HG03460 (cell line): Measurements from ENCODE around the gene SOCS2.

Experiments
- ATAC-seq: cut with Tn5 transposase; IDR thresholded peaks from one replicate; pipeline ENCODE4 v1.9.1; 2021; ENCODE audit not compliant: unreplicated experiment

Gene SOCS2

GRCh38 chr12:93565760-93566159 is 6.7 kb upstream of the SOCS2 start:
- no peak for ATAC-seq

- ATAC-seq = no peak
These were observed 5.3 kb upstream of the SOCS2 start for GRCh38 chr12:93567174-93567573.

- ATAC-seq = no peak
These were observed 4.4 kb upstream of the SOCS2 start for GRCh38 chr12:93568091-93568490.

- ATAC-seq = no peak
These were observed 3.2 kb upstream of the SOCS2 start for GRCh38 chr12:93569301-93569655.

- peak; percentile 46 for ATAC-seq
These were observed 2.6 kb upstream of the SOCS2 start for GRCh38 chr12:93569656-93570551.

- peak; percentile 40 for ATAC-seq
These were observed 1.7 kb upstream of the SOCS2 start for GRCh38 chr12:93570552-93571364.

- peak; percentile 24 for ATAC-seq
These were observed 1.0 kb upstream of the SOCS2 start for GRCh38 chr12:93571365-93571924.

- no peak for ATAC-seq
These were observed 457 bp downstream of the SOCS2 start for GRCh38 chr12:93572712-93573551.

- no peak for ATAC-seq
These were observed 1.2 kb downstream of the SOCS2 start for GRCh38 chr12:93573552-93574223.

GRCh38 chr12:93577222-93577621 is 4.7 kb downstream of the SOCS2 start:
- ATAC-seq = no peak

- ATAC-seq = no peak
These were observed 5.7 kb downstream of the SOCS2 start for GRCh38 chr12:93578221-93578620.

GRCh38 chr12:93580682-93581081 is 8.2 kb downstream of the SOCS2 start:
- ATAC-seq = no peak

GRCh38 chr12:93581370-93581769 is 8.9 kb downstream of the SOCS2 start:
- no peak for ATAC-seq

GRCh38 chr12:93582351-93582750 is 9.9 kb downstream of the SOCS2 start:
- ATAC-seq = no peak

- no peak for ATAC-seq
These were observed 11.3 kb downstream of the SOCS2 start for GRCh38 chr12:93583627-93584392.

- ATAC-seq = no peak
These were observed 12.8 kb downstream of the SOCS2 start for GRCh38 chr12:93585247-93585646.

- ATAC-seq = no peak
These were observed 15.1 kb downstream of the SOCS2 start for GRCh38 chr12:93587611-93588010.

GRCh38 chr12:93589081-93589480 is 16.6 kb downstream of the SOCS2 start:
- ATAC-seq = no peak

- peak; percentile 75 for ATAC-seq
These were observed 18.8 kb downstream of the SOCS2 start for GRCh38 chr12:93591137-93591868.
